Lung (tissue), 12 donors: ENCODE data around the gene KIF25. TPM values are rescaled to one million over a fixed set of nuclear protein-coding genes. Genes with fewer than 3 reads are reported as not detected.

Source experiments
- ATAC-seq: fragments of 200-7000 bp; cut with Tn5 transposase; one replicate; pipeline ENCODE4 v1.9.1; 2020; ENCODE audit warnings: moderate number of reproducible peaks; ENCODE audit not compliant: insufficient read depth, low FRiP score
- DNase-seq, 3 donors: peaks; one replicate each; pipeline ENCODE4 v3.0.0-alpha.2; 2013 to 2017
- H3K27ac ChIP-seq, 2 donors: one replicate each; pipeline ENCODE4 v1.5.1; 2013; ENCODE audit warnings: mild to moderate bottlenecking in 2 of 2, moderate library complexity in 2 of 2, control low read depth in 1 of 2, inconsistent platforms in 1 of 2, low read depth in 1 of 2, low read length in 1 of 2
- H3K27me3 ChIP-seq, 3 donors: one replicate each; pipeline ENCODE4 v1.5.1; 2013; ENCODE audit warnings: low read length in 2 of 3; ENCODE audit not compliant: control insufficient read depth in 3 of 3, insufficient read depth in 3 of 3
- H3K36me3 ChIP-seq, 4 donors: one replicate each; pipeline ENCODE4 v1.5.1; 2013; ENCODE audit warnings: low read length in 4 of 4, mild to moderate bottlenecking in 1 of 4, moderate library complexity in 1 of 4; ENCODE audit not compliant: control insufficient read depth in 4 of 4, insufficient read depth in 4 of 4
- H3K4me1 ChIP-seq, 5 donors: one replicate each; pipeline ENCODE4 v1.5.1; 2013; ENCODE audit warnings: low read length in 5 of 5, mild to moderate bottlenecking in 2 of 5, moderate library complexity in 1 of 5; ENCODE audit not compliant: control insufficient read depth in 5 of 5, insufficient read depth in 5 of 5
- H3K4me3 ChIP-seq: one replicate; pipeline ENCODE4 v1.5.1; 2013; ENCODE audit warnings: mild to moderate bottlenecking, control low read depth, moderate library complexity
- H3K9ac ChIP-seq, 2 donors: one replicate each; pipeline ENCODE4 v1.5.1; 2013; ENCODE audit warnings: low read length in 2 of 2, control low read depth in 1 of 2; ENCODE audit not compliant: insufficient read depth in 1 of 2
- H3K9me3 ChIP-seq, 4 donors: one replicate each; pipeline ENCODE4 v1.5.1; 2013; ENCODE audit warnings: low read length in 3 of 4, mild to moderate bottlenecking in 1 of 4, moderate library complexity in 1 of 4; ENCODE audit not compliant: control insufficient read depth in 4 of 4, insufficient read depth in 3 of 4
- CTCF ChIP-seq: IDR thresholded peaks from 2 replicates; pipeline ENCODE4 v1.5.1; 2012; ENCODE audit warnings: mild to moderate bottlenecking; ENCODE audit errors: control extremely low read depth, extremely low read depth
- WGBS, 2 donors: extraction: QIAGEN DNeasy Blood & Tissue Kit; methylation state at CpG; one replicate each; pipeline ENCODE4 v1.1.7; 2013; 5-methylcytosine and 5-hydroxymethylcytosine counted together
- polyA plus RNA-seq, 2 donors: library from polyadenylated mRNA; stranded (reverse); fragments of 200-250 nt; gene quantifications; one replicate each; pipeline ENCODE4 v1.2.1, GENCODE V29; 2013
- total RNA-seq, 2 donors: library from RNA; depleted of rRNA in 1 of 2; stranded (reverse); fragments of >200 nt in 1 of 2; gene quantifications; one replicate each; pipeline ENCODE4 v1.2.1, GENCODE V29; 2014 to 2021
- donor health status: control.
- donor health status: control.
- donor health status: Bipolar disorder and iron deficiency.
- donor health status: healthy.
- donor health status: DM: yes; HTN: yes; CAD: no.

KIF25 gene
- total and polyA plus RNA-seq, 4 donors: 0.24 to 5.3 (median 0.53) TPM

GRCh38 chr6:168022488-168023321, 25.2 kb downstream of the KIF25 start:
- WGBS, 2 donors: 83 to 90% methylated on average over 7 of the region's 7 CpGs
- DNase-seq (no peak), ATAC-seq (no peak)
- H3K4me3 ChIP-seq: no peak overlapping the region
- TF ChIP-seq CTCF: no peak
- H3K9me3 ChIP-seq: no peaks in the 10 kb centered on the region
- H3K9ac ChIP-seq: no peak overlapping the region
- peaks cover 0 to 43% (median 0%) of the 10 kb centered on the region in 5 donors for H3K4me1 ChIP-seq
- H3K36me3 ChIP-seq: no peaks in the 10 kb centered on the region
- H3K27me3 ChIP-seq: no peaks in the 10 kb centered on the region
- H3K27ac ChIP-seq: no peak overlapping the region

- Histone ChIP-seq H3K4me1 (peaks cover 0 to 42% (median 5%) of the 10 kb centered on the region in 5 donors), H3K27me3 (no peaks in the 10 kb centered on the region), H3K9me3 (no peaks in the 10 kb centered on the region), H3K27ac (no peak overlapping the region), H3K9ac (no peak overlapping the region), H3K4me3 (no peak overlapping the region), H3K36me3 (no peaks in the 10 kb centered on the region)
- WGBS, 2 donors: 88 to 92% methylated on average over 18 of the region's 18 CpGs
- TF ChIP-seq CTCF: no peak
- no peak for ATAC-seq
- no peak for DNase-seq
Observed at GRCh38 chr6:168024951-168025510, 27.6 kb downstream of the KIF25 start.

- 85 to 88% methylated on average over 20 of the region's 20 CpGs for WGBS, 2 donors
- H3K27me3 ChIP-seq: no peaks in the 10 kb centered on the region
- no peak for ATAC-seq
- peaks cover 0 to 50% (median 10%) of the 10 kb centered on the region in 5 donors for H3K4me1 ChIP-seq
- H3K9me3 ChIP-seq: no peaks in the 10 kb centered on the region
- peak in 2 of 3 donors; percentile 62 to 69 for DNase-seq
- TF ChIP-seq CTCF: no peak
- no peak overlapping the region for H3K27ac ChIP-seq
- no peaks in the 10 kb centered on the region for H3K36me3 ChIP-seq
- H3K9ac ChIP-seq: peak overlapping the region in 1 of 2 donors; percentile 11
- H3K4me3 ChIP-seq: no peak overlapping the region
Observed at GRCh38 chr6:168025831-168026710, 28.6 kb downstream of the KIF25 start.
